ENCODE results near the gene SKIL. TPM values are rescaled to one million over a fixed set of nuclear protein-coding genes. Genes with fewer than 3 reads are reported as not detected.

Gene SKIL
- total RNA-seq, 4 donors from 2014 or later, result 31.1 to 49.4 (median 33.3) TPM

GRCh38 chr3:170355738-170356595 lies 1.5 kb upstream of the SKIL start:
- TF ChIP-seq, protein P1, sequence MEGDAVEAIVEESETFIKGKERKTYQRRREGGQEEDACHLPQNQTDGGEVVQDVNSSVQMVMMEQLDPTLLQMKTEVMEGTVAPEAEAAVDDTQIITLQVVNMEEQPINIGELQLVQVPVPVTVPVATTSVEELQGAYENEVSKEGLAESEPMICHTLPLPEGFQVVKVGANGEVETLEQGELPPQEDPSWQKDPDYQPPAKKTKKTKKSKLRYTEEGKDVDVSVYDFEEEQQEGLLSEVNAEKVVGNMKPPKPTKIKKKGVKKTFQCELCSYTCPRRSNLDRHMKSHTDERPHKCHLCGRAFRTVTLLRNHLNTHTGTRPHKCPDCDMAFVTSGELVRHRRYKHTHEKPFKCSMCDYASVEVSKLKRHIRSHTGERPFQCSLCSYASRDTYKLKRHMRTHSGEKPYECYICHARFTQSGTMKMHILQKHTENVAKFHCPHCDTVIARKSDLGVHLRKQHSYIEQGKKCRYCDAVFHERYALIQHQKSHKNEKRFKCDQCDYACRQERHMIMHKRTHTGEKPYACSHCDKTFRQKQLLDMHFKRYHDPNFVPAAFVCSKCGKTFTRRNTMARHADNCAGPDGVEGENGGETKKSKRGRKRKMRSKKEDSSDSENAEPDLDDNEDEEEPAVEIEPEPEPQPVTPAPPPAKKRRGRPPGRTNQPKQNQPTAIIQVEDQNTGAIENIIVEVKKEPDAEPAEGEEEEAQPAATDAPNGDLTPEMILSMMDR (IDR thresholded peaks at IDR 0.05; ENCODE audit: low read depth), result no peak

DNA sequence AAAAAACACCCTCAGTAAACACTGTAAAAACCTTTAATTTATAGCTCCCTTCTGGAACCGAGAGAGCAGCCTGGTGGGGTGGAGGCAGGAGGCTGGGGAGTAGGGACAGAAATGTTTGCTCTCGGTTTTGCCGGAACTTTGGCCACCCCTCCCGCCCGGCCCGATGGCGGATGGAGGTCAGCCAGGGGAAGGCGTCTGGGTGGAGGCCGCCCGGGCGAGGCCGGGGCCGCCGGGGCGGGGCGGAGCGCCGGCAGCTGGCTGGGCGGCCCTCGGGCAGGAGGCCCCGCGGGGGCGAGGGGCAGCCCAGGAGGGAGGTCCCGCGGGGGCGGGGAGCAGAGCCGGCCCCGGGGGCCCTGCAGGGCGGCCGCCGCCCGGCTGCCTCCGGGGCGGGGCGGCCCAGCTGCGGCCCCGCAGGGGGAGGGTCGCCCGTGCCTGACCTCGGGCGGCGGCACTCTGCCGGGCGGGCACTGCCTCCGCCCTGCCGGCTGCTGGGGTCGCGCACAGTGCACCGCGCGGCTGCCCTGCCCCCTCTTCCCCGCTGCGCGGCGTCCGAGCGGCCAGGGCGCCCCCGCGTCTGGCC lies 829 bp upstream of the SKIL start:
- TF ChIP-seq, protein P1 (IDR thresholded peaks at IDR 0.05; ENCODE audit: low read depth), result no peak

GRCh38 chr3:170358042-170359010 lies 811 bp downstream of the SKIL start:
- TF ChIP-seq, protein P1 (IDR thresholded peaks at IDR 0.05; ENCODE audit: low read depth), result no peak

- TF ChIP-seq, protein P1 (IDR thresholded peaks at IDR 0.05; ENCODE audit: low read depth), result no peak
These were observed 1.7 kb downstream of the SKIL start for GRCh38 chr3:170359178-170359704.

- TF ChIP-seq, protein P1 (IDR thresholded peaks at IDR 0.05; ENCODE audit: low read depth), result no peak
These were observed 3.0 kb downstream of the SKIL start for GRCh38 chr3:170360466-170360865.

DNA sequence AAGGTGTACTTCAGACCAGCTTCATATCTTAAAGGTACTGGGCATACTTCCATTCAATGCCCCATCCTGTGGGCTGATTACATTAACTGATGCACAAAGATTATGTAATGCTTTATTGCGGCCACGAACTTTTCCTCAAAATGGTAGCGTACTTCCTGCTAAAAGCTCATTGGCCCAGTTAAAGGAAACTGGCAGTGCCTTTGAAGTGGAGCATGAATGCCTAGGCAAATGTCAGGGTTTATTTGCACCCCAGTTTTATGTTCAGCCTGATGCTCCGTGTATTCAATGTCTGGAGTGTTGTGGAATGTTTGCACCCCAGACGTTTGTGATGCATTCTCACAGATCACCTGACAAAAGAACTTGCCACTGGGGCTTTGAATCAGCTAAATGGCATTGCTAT lies 3.4 kb downstream of the SKIL start:
- TF ChIP-seq, protein P1 (IDR thresholded peaks at IDR 0.05; ENCODE audit: low read depth), result no peak

All from subcutaneous adipose tissue (tissue), 4 donors.